ENCODE data around the gene NAV1.

The NAV1 gene

DNA sequence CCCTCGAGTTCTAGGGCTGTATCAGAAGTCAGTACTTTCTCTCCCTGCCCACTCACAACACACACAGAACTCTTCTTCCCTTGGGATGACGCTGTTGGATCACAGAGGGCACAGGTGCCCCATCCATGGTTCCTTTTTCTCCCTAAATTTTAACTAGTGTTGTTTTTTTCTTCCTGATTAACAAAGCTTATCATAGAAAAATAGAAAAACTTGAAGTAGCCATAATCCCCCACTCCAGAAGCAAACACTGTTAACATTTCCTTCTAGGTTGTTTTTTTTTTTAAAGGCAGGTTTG, 27.5 kb downstream of the NAV1 start:
- TF ChIP-seq, protein P1, sequence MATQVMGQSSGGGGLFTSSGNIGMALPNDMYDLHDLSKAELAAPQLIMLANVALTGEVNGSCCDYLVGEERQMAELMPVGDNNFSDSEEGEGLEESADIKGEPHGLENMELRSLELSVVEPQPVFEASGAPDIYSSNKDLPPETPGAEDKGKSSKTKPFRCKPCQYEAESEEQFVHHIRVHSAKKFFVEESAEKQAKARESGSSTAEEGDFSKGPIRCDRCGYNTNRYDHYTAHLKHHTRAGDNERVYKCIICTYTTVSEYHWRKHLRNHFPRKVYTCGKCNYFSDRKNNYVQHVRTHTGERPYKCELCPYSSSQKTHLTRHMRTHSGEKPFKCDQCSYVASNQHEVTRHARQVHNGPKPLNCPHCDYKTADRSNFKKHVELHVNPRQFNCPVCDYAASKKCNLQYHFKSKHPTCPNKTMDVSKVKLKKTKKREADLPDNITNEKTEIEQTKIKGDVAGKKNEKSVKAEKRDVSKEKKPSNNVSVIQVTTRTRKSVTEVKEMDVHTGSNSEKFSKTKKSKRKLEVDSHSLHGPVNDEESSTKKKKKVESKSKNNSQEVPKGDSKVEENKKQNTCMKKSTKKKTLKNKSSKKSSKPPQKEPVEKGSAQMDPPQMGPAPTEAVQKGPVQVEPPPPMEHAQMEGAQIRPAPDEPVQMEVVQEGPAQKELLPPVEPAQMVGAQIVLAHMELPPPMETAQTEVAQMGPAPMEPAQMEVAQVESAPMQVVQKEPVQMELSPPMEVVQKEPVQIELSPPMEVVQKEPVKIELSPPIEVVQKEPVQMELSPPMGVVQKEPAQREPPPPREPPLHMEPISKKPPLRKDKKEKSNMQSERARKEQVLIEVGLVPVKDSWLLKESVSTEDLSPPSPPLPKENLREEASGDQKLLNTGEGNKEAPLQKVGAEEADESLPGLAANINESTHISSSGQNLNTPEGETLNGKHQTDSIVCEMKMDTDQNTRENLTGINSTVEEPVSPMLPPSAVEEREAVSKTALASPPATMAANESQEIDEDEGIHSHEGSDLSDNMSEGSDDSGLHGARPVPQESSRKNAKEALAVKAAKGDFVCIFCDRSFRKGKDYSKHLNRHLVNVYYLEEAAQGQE (IDR thresholded peaks at IDR 0.05; ENCODE audit: insufficient replicate concordance, low read depth), result no peak
- no peak for TF ChIP-seq POLR2AphosphoS5 (IDR thresholded peaks at IDR 0.05; ENCODE audit: low read depth)
- TF ChIP-seq, protein P2, sequence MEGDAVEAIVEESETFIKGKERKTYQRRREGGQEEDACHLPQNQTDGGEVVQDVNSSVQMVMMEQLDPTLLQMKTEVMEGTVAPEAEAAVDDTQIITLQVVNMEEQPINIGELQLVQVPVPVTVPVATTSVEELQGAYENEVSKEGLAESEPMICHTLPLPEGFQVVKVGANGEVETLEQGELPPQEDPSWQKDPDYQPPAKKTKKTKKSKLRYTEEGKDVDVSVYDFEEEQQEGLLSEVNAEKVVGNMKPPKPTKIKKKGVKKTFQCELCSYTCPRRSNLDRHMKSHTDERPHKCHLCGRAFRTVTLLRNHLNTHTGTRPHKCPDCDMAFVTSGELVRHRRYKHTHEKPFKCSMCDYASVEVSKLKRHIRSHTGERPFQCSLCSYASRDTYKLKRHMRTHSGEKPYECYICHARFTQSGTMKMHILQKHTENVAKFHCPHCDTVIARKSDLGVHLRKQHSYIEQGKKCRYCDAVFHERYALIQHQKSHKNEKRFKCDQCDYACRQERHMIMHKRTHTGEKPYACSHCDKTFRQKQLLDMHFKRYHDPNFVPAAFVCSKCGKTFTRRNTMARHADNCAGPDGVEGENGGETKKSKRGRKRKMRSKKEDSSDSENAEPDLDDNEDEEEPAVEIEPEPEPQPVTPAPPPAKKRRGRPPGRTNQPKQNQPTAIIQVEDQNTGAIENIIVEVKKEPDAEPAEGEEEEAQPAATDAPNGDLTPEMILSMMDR (IDR thresholded peaks at IDR 0.05; ENCODE audit: insufficient read depth, low read length), result no peak
- no peak for TF ChIP-seq GABPA (IDR thresholded peaks at IDR 0.05; ENCODE audit: low read depth)
- TF ChIP-seq SPI1 (IDR thresholded peaks at IDR 0.05; ENCODE audit: borderline replicate concordance, low read depth), result no peak
- Histone ChIP-seq H3K4me3 (replicated peaks; ENCODE audit: insufficient read depth, low read length) (no peak overlapping the region), H3K27me3 (ENCODE audit: insufficient read depth, poor library complexity, severe bottlenecking) (no peaks in the 10 kb centered on the region), H3K27ac (replicated peaks) (no peak overlapping the region)
- no peak for DNase-seq (ENCODE audit: low read depth in 1 of 2, low spot score in 1 of 2)

DNA sequence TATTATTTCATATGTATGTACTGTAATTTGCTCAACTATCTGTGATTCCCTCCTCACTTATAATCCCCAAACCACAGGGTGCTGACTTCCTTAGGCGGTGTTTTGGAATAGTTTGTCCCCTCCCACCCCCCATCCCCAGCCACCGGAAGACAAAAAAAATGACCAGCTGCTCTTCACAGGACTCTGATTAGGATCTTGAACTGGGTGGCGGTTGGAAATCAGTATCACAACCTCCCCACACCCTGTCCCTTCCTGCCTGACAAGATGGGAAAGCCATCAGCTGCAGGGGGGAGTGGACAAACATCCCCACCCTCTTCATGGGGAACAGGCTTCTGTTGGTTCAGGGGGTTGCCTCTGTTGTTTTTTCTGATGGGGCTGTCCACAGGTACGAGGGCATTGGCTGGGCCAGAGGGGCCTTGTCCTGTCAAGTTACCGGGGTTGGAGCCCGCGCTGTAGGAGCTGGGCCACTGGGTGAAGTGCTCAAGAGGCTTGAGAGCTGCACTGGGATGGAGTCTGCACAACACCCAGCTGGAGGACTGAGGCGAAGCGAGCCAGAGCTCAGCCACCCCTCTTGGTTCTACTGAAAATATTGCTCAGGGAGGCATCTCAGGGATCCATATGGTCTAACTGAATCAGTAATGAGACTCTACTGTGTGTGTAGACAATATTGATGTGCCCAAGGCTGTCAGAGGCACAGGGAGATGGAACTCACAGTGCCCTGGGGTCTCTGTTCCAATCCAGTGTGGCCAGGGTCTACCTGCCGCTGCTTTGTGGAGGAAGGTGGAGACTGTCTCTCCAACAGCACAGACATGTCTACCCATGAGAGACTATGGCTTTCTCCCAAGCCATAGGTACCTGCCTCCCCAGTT, 28.2 kb downstream of the NAV1 start:
- DNase-seq (ENCODE audit: low read depth in 1 of 2, low spot score in 1 of 2), result no peak
- no peak for TF ChIP-seq POLR2AphosphoS5 (IDR thresholded peaks at IDR 0.05; ENCODE audit: low read depth)
- TF ChIP-seq, protein P2 (IDR thresholded peaks at IDR 0.05; ENCODE audit: insufficient read depth, low read length), result no peak
- TF ChIP-seq, protein P1 (IDR thresholded peaks at IDR 0.05; ENCODE audit: insufficient replicate concordance, low read depth), result no peak
- TF ChIP-seq GABPA (IDR thresholded peaks at IDR 0.05; ENCODE audit: low read depth), result no peak
- no peak for TF ChIP-seq SPI1 (IDR thresholded peaks at IDR 0.05; ENCODE audit: borderline replicate concordance, low read depth)
- Histone ChIP-seq H3K4me3 (replicated peaks; ENCODE audit: insufficient read depth, low read length) (no peak overlapping the region), H3K27me3 (ENCODE audit: insufficient read depth, poor library complexity, severe bottlenecking) (no peaks in the 10 kb centered on the region), H3K27ac (replicated peaks) (no peak overlapping the region)

- Histone ChIP-seq H3K27ac (replicated peaks) (no peak overlapping the region), H3K4me3 (replicated peaks; ENCODE audit: insufficient read depth, low read length) (no peak overlapping the region), H3K27me3 (ENCODE audit: insufficient read depth, poor library complexity, severe bottlenecking) (no peaks in the 10 kb centered on the region)
- DNase-seq (ENCODE audit: low read depth in 1 of 2, low spot score in 1 of 2), result no peak
- TF ChIP-seq GABPA (IDR thresholded peaks at IDR 0.05; ENCODE audit: low read depth), result no peak
- TF ChIP-seq, protein P2 (IDR thresholded peaks at IDR 0.05; ENCODE audit: insufficient read depth, low read length), result no peak
- TF ChIP-seq, protein P1 (IDR thresholded peaks at IDR 0.05; ENCODE audit: insufficient replicate concordance, low read depth), result no peak
- TF ChIP-seq POLR2AphosphoS5 (IDR thresholded peaks at IDR 0.05; ENCODE audit: low read depth), result no peak
- TF ChIP-seq SPI1 (IDR thresholded peaks at IDR 0.05; ENCODE audit: borderline replicate concordance, low read depth), result no peak
Observed at GRCh38 chr1:201568265-201568664, 29.3 kb downstream of the NAV1 start.

Data from HL-60 (cell line).